ENCODE data around the gene EPHX1.

DNA sequence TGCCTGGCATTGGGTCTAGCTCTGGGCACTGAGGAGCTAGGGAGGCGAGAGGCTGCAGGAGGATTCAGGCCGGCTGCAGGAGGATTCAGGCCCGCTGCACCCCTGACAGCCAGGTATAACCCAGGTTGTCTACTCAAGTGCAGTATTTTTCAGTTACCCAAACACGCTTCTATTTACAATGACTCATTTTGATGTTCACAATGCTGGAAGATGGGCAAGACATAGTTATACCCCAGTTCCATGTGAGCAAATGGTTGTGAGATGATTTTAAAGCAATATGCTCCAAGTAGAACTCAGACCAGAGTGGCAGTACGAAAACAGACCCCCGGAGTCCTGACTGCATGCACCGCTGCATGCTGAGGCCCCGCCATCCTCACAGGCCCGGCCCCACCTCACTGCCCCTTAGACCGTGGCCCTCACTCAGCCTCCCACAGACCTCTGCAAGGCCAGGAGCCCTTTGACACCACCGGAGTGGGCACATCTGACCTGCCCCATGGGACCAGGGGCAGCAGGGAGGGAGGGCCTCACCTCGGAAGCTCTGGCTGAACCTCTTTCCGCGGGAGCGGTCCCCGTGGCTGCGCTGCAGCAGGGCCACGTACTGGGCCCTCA lies 78.5 kb downstream of the EPHX1 start:
- TF ChIP-seq, protein P1, sequence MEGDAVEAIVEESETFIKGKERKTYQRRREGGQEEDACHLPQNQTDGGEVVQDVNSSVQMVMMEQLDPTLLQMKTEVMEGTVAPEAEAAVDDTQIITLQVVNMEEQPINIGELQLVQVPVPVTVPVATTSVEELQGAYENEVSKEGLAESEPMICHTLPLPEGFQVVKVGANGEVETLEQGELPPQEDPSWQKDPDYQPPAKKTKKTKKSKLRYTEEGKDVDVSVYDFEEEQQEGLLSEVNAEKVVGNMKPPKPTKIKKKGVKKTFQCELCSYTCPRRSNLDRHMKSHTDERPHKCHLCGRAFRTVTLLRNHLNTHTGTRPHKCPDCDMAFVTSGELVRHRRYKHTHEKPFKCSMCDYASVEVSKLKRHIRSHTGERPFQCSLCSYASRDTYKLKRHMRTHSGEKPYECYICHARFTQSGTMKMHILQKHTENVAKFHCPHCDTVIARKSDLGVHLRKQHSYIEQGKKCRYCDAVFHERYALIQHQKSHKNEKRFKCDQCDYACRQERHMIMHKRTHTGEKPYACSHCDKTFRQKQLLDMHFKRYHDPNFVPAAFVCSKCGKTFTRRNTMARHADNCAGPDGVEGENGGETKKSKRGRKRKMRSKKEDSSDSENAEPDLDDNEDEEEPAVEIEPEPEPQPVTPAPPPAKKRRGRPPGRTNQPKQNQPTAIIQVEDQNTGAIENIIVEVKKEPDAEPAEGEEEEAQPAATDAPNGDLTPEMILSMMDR (IDR thresholded peaks at IDR 0.05), result no peak
- TF ChIP-seq POLR2AphosphoS5 (IDR thresholded peaks at IDR 0.05) (no peak), POLR2A (IDR thresholded peaks at IDR 0.05) (no peak)

Measured in transverse colon (tissue), 4 donors.